K562 (cell line): ENCODE measurements around the gene ABHD16A.

Experiments
- BHLHE40 ChIP-seq: IDR thresholded peaks from 2 replicates; pipeline ENCODE4 v1.6.1; 2011; ENCODE audit warnings: low read length, improper control_type of control experiment
- FOXK2 ChIP-seq, 2 experiments: fragments of 450-650 bp; IDR thresholded peaks in 1 of 2; conservative IDR thresholded peaks in 1 of 2; 2 replicates each; pipeline ENCODE4 v1.6.1; 2016; ENCODE audit warnings: low read depth in 2 of 2, mild to moderate bottlenecking in 1 of 2
- FOXM1 ChIP-seq, 2 experiments: fragments of 450-650 bp in 1 of 2; sonication (generic) in 1 of 2; formaldehyde crosslinking in 1 of 2; IDR thresholded peaks; 2 replicates each; pipeline versions ENCODE4 v1.6.1 to v1.9.0; 2017 to 2022; ENCODE audit warnings: low read depth in 2 of 2, mild to moderate bottlenecking in 2 of 2, missing genetic modification reagents in 1 of 2, moderate library complexity in 1 of 2
- FOXP4 ChIP-seq: sonication (generic); formaldehyde crosslinking; IDR thresholded peaks from 2 replicates; pipeline ENCODE4 v1.8.0; 2022; ENCODE audit warnings: mild to moderate bottlenecking, missing genetic modification reagents, borderline replicate concordance
- HDAC2 ChIP-seq: fragments of 450-650 bp; IDR thresholded peaks from 2 replicates; pipeline ENCODE4 v1.6.1; 2016; ENCODE audit warnings: mild to moderate bottlenecking
- KDM4B ChIP-seq, 2 experiments: fragments of 450-650 bp in 1 of 2; sonication (generic) in 1 of 2; IDR thresholded peaks; 2 replicates each; pipeline ENCODE4 v1.6.1; 2016 to 2017; ENCODE audit warnings: borderline replicate concordance in 2 of 2, antibody characterized with exemption in 1 of 2, low read depth in 1 of 2, mild to moderate bottlenecking in 1 of 2
- KLF10 ChIP-seq: fragments of 250-450 bp; sonication (Bioruptor Pico); IDR thresholded peaks from 2 replicates; pipeline ENCODE4 v1.6.1; 2021; ENCODE audit warnings: matching md5 sums
- MAZ ChIP-seq, 2 experiments: fragments of 450-650 bp in 1 of 2; sonication (generic) in 1 of 2; formaldehyde crosslinking; IDR thresholded peaks in 1 of 2; conservative IDR thresholded peaks in 1 of 2; 2 replicates each; pipeline versions ENCODE4 v1.4.0 to v1.5.0; 2020; ENCODE audit warnings: mild to moderate bottlenecking in 1 of 2, missing genetic modification reagents in 1 of 2
- PATZ1 ChIP-seq: fragments of 250-450 bp; sonication (Bioruptor Pico); IDR thresholded peaks from 2 replicates; pipeline ENCODE4 v1.5.0; 2020; ENCODE audit warnings: mild to moderate bottlenecking, borderline replicate concordance
- SREBF2 ChIP-seq: sonication (generic); formaldehyde crosslinking; IDR thresholded peaks from 2 replicates; pipeline ENCODE4 v1.4.0; 2020; ENCODE audit warnings: mild to moderate bottlenecking, missing genetic modification reagents
- STAT5B ChIP-seq: fragments of 250-450 bp; sonication (Bioruptor Pico); IDR thresholded peaks from 2 replicates; pipeline ENCODE4 v1.8.0; 2021; ENCODE audit warnings: mild to moderate bottlenecking, inconsistent platforms
- ZNF707 ChIP-seq: fragments of 250-450 bp; sonication (Bioruptor Pico); conservative IDR thresholded peaks from 2 replicates; pipeline ENCODE4 v1.8.0; 2022; ENCODE audit warnings: inconsistent platforms, mild to moderate bottlenecking, moderate library complexity

GRCh38 chr6:31659649-31660380 lies 43.3 kb downstream of the ABHD16A start:
- TF ChIP-seq FOXP4 (no peak), KLF10 (no peak), ZNF707 (CRISPR knock-in tag) (peak; percentile 23; the same call in 1 of the 2 replicates), FOXM1 (IDR thresholded peaks at IDR 0.05; ENCODE audit: low read depth) (no peak), FOXM1 (CRISPR knock-in tag; IDR thresholded peaks at IDR 0.05; ENCODE audit: low read depth) (no peak), KDM4B (IDR thresholded peaks at IDR 0.05; ENCODE audit: borderline replicate concordance in 2 of 2, low read depth in 1 of 2) (no peak), STAT5B (CRISPR knock-in tag) (no peak), SREBF2 (CRISPR knock-in tag) (0 out of 2 replicates have a peak, but pooled peaks have one; percentile 29), MAZ (CRISPR knock-in tag; conservative IDR thresholded peaks at IDR 0.05 in 1 of 2, IDR thresholded peaks at IDR 0.05 in 1 of 2) (peak in 1 of 2 experiments; percentile 72; a peak in 2 of 4 replicates), FOXK2 (conservative IDR thresholded peaks at IDR 0.05 in 1 of 2, IDR thresholded peaks at IDR 0.05 in 1 of 2; ENCODE audit: low read depth in 2 of 2) (no peak), BHLHE40 (no peak), HDAC2 (peak; percentile 71), PATZ1 (CRISPR knock-in tag) (no peak)
